GM23338 (cell line): ENCODE results near the gene SASH1.

ENCODE experiments used
- CREB1 ChIP-seq: fragments of 250-450 bp; sonication (Bioruptor Pico); IDR thresholded peaks from 2 replicates; pipeline ENCODE4 v1.5.0; 2020; ENCODE audit warnings: low read depth, mild to moderate bottlenecking, moderate library complexity
- CTCF ChIP-seq, 2 experiments: fragments of 200-600 bp in 1 of 2; sonication (generic) in 1 of 2; conservative IDR thresholded peaks; 2 replicates each; pipeline versions ENCODE4 v1.5.1 to v1.6.1; 2016 to 2017; ENCODE audit warnings: antibody characterized with exemption in 2 of 2, low read depth in 2 of 2, mild to moderate bottlenecking in 2 of 2, moderate library complexity in 1 of 2
- ETS1 ChIP-seq: IDR thresholded peaks from 2 replicates; pipeline ENCODE4 v1.6.1; 2016; ENCODE audit warnings: antibody characterized with exemption
- EZH2 ChIP-seq: fragments of 200-600 bp; sonication (generic); IDR thresholded peaks from one replicate; pipeline ENCODE4 v1.8.0; 2017; ENCODE audit warnings: antibody characterized with exemption, mild to moderate bottlenecking, low read depth; ENCODE audit not compliant: unreplicated experiment
- EZH2phosphoT487 ChIP-seq: fragments of 200-600 bp; sonication (generic); IDR thresholded peaks from one replicate; pipeline ENCODE4 v1.8.1; 2018; ENCODE audit warnings: antibody characterized with exemption; ENCODE audit not compliant: unreplicated experiment
- JUNB ChIP-seq: IDR thresholded peaks from one replicate; pipeline ENCODE4 v1.6.1; 2016; ENCODE audit warnings: antibody characterized with exemption; ENCODE audit not compliant: unreplicated experiment
- NANOG ChIP-seq: IDR thresholded peaks from 2 replicates; pipeline ENCODE4 v1.6.1; 2016; ENCODE audit warnings: antibody characterized with exemption, borderline replicate concordance
- POLR2AphosphoS5 ChIP-seq: IDR thresholded peaks from 2 replicates; pipeline ENCODE4 v1.6.1; 2016; ENCODE audit warnings: antibody characterized with exemption, low read depth
- REST ChIP-seq: IDR thresholded peaks from one replicate; pipeline ENCODE4 v1.6.1; 2018; ENCODE audit warnings: antibody characterized with exemption; ENCODE audit not compliant: unreplicated experiment
- STAT1 ChIP-seq: IDR thresholded peaks from one replicate; pipeline ENCODE4 v1.6.1; 2016; ENCODE audit warnings: antibody characterized with exemption; ENCODE audit not compliant: unreplicated experiment
- ZNF114 ChIP-seq: fragments of 250-450 bp; sonication (Bioruptor Pico); IDR thresholded peaks from 2 replicates; pipeline ENCODE4 v1.5.0; 2020; ENCODE audit warnings: mild to moderate bottlenecking, moderate library complexity
- ZNF331 ChIP-seq: fragments of 250-450 bp; sonication (Bioruptor Pico); IDR thresholded peaks from 2 replicates; pipeline ENCODE4 v1.5.0; 2020; ENCODE audit warnings: low read depth, mild to moderate bottlenecking, moderate library complexity

- TF ChIP-seq CTCF (conservative IDR thresholded peaks at IDR 0.05; ENCODE audit: low read depth in 2 of 2) (no peak), REST (no peak), EZH2phosphoT487 (no peak), CREB1 (CRISPR knock-in tag) (no peak), EZH2 (no peak), POLR2AphosphoS5 (no peak), JUNB (no peak), ZNF114 (CRISPR knock-in tag) (no peak), ETS1 (no peak), ZNF331 (CRISPR knock-in tag) (no peak), NANOG (no peak), STAT1 (no peak)
Measured at GRCh38 chr6:148457137-148457842, 114.7 kb downstream of the SASH1 start.
